Muscle of leg (tissue), 11 donors: ENCODE data around the gene KLHL33. TPM values are rescaled to one million over a fixed set of nuclear protein-coding genes. Genes with fewer than 3 reads are reported as not detected.

Experiments
- DNase-seq: peaks from one replicate; pipeline ENCODE4 v3.0.0; 2013
- H3K27ac ChIP-seq: one replicate; pipeline ENCODE4 v1.5.1; 2013; ENCODE audit warnings: mild to moderate bottlenecking, low read length, control low read depth
- H3K27me3 ChIP-seq: one replicate; pipeline ENCODE4 v1.6.1; 2013; ENCODE audit warnings: low read length; ENCODE audit not compliant: control insufficient read depth, insufficient read depth
- H3K36me3 ChIP-seq: one replicate; pipeline ENCODE4 v1.6.1; 2013; ENCODE audit warnings: low read length; ENCODE audit not compliant: control insufficient read depth, insufficient read depth
- H3K4me1 ChIP-seq: one replicate; pipeline ENCODE4 v1.6.1; 2013; ENCODE audit warnings: low read length; ENCODE audit not compliant: control insufficient read depth, insufficient read depth
- H3K4me3 ChIP-seq: one replicate; pipeline ENCODE4 v1.5.1; 2013; ENCODE audit warnings: low read length, control low read depth
- H3K9me3 ChIP-seq: replicated peaks from 2 replicates; pipeline ENCODE4 v1.6.1; 2013; ENCODE audit warnings: low read depth, low read length; ENCODE audit not compliant: control insufficient read depth
- WGBS: methylation state at CpG from one replicate; pipeline ENCODE4 v1.1.5; 2013; ENCODE audit warnings: missing lambda C conversion rate; ENCODE audit not compliant: insufficient coverage; 5-methylcytosine and 5-hydroxymethylcytosine counted together
- polyA plus RNA-seq, 8 donors: library from polyadenylated mRNA; unstranded; fragments of 120-200 nt; gene quantifications; one replicate each; pipeline versions ENCODE4 v1.2.1 to v1.2.3, GENCODE V29; 2013; ENCODE audit warnings: inconsistent platforms in 1 of 8, low replicate concordance in 1 of 8; ENCODE audit not compliant: insufficient read length in 8 of 8, insufficient read depth in 1 of 8
- total RNA-seq: library from RNA; stranded (reverse); fragments of 120-200 nt; gene quantifications from one replicate; pipeline ENCODE4 v1.2.4, GENCODE V29; 2013

The KLHL33 gene
- total and polyA plus RNA-seq, 9 donors, result 0.37 to 2.5 (median 1.1) TPM

DNA sequence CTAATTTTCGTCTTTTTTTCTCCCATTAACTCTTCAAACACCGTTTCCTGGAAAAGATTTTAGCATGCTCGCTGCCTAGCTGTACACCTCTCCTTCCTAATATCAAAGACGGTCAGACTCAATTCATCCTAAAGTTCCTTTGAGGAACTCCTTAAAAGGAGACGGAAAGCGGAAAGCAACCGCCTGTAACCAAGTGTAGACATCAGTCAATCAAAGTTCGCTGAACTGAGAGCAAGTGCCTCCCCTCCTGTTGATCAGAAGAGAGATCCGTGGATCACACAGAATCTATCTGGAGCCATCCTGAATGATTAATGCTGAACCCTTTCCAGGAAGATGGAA lies 22.3 kb downstream of the KLHL33 start:
- Histone ChIP-seq H3K27me3 (no peaks in the 10 kb centered on the region), H3K4me3 (peak overlapping the region; percentile 92), H3K36me3 (no peaks in the 10 kb centered on the region), H3K9me3 (no peaks in the 10 kb centered on the region), H3K4me1 (peaks cover 11% of the 10 kb centered on the region), H3K27ac (peak overlapping the region; percentile 99)
- peak; percentile 38 for DNase-seq
- WGBS, result 3% methylated on average over 6 of the region's 9 CpGs

DNA sequence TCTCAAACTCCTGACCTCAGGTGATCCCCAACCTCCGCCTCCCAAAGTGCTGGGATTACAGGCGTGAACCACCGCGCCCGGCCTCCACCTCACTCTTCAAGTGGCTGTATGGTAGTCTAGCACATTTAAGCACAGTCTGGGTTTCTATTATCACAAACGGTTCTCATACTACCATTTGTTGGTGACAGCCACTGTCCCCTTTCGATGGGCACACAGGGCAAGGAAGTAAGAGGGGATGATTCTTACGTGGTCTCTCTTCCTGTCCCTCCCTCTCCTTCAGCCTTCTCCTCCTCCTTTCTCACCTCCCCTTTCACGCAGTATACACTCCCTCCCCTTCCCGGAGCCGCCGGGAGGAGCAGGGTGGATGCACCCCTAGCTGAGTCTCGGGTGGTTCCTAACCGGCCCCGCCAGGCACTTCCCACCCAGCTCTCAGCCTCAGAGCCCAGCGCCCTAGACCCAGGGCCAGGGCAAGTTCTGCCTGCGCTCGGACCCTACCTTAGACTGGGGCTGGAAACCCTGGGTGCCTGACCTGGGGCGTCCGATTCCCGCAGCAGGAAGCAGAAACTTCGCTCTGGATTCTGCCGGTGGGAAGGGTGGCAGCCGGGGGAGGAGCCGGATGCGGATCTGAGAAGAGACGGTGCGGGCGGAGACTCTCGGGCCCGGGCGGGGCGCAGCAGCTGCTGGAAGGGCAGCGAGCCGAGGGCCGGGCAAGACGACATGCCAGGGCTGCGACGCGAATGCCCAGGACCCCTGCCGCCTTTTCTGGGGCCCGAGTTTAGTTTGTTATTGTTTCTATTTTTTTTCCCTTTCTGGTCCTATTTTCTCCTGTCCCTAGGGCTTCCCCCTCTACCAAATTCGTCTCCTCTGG lies 22.9 kb downstream of the KLHL33 start, which contains the start of gene TEP1:
TSS of gene TEP1 (minus strand) at position 626 of the 868 bp plus-strand sequence. CDS start 5,062 bp downstream, outside the sequence.
- WGBS, result under 1% methylated on average over 27 of the region's 43 CpGs
- peak; percentile 92 for DNase-seq
- H3K9me3 ChIP-seq, result no peaks in the 10 kb centered on the region
- peak within 1 kb of the TSS; percentile 92 for H3K4me3 ChIP-seq
- peak within 1 kb of the TSS; percentile 99 for H3K27ac ChIP-seq
- peaks cover 11% of the 10 kb centered on the region for H3K4me1 ChIP-seq
- peaks cover 3% of the 10 kb centered on the region for H3K36me3 ChIP-seq
- H3K27me3 ChIP-seq, result no peaks in the 10 kb centered on the region

DNA sequence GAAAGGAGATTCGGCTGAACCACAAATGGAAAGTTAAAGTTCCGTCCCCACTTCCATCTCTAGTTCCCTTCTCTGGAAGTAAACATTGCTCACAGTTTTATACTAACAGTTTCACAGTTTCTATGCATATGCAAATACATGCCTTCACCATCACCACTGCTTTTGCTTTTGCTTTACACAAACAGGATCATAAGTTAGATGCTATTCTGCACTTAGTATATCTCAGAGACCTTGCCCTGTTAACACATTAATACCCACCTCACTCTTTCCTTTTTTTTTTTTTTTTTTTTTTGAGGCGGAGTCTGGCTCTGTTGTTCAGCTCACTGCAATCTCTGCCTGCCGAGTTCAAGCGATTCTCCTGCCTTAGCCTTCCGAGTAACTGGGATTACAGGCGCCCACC lies 23.6 kb downstream of the KLHL33 start:
- Histone ChIP-seq H3K27me3 (no peaks in the 10 kb centered on the region), H3K36me3 (peaks cover 10% of the 10 kb centered on the region), H3K9me3 (no peaks in the 10 kb centered on the region), H3K4me1 (peaks cover 11% of the 10 kb centered on the region), H3K27ac (peak overlapping the region; percentile 99), H3K4me3 (peak overlapping the region; percentile 92)
- peak; percentile 26 for DNase-seq
- WGBS, result 17% methylated on average over 1 of the region's 7 CpGs

GRCh38 chr14:20409226-20409625 lies 26.7 kb downstream of the KLHL33 start:
- Histone ChIP-seq H3K36me3 (peaks cover 36% of the 10 kb centered on the region), H3K27ac (no peak overlapping the region), H3K4me1 (peaks cover 10% of the 10 kb centered on the region), H3K4me3 (no peak overlapping the region), H3K27me3 (no peaks in the 10 kb centered on the region), H3K9me3 (no peaks in the 10 kb centered on the region)
- WGBS, result 69% methylated on average over 2 of the region's 2 CpGs
- peak; percentile 10 for DNase-seq

DNA sequence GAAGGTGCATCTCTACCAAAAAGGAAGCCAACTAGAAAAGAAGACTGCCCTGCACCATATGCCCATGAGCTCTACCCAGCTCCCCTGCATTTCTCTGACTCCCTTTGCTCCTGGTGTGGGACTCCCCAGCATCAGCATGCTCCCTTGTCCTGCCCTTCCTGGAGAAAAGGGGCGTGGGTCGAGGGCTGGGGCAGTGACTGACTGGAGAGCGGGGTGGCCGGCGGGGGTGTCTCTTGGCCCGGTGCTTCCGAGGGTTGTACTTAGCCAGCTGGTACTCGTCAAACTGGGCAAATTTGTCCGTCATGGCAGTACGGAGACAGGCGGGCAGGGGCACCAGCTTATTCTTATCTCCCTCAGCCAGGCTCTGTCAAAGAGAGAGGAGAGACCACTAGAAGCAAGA lies 32.4 kb downstream of the KLHL33 start:
- H3K36me3 ChIP-seq, result peaks cover 68% of the 10 kb centered on the region
- H3K9me3 ChIP-seq, result no peaks in the 10 kb centered on the region
- H3K27ac ChIP-seq, result no peak overlapping the region
- H3K4me3 ChIP-seq, result no peak overlapping the region
- 97% methylated on average over 5 of the region's 11 CpGs for WGBS
- H3K27me3 ChIP-seq, result no peaks in the 10 kb centered on the region
- H3K4me1 ChIP-seq, result no peaks in the 10 kb centered on the region
- no peak for DNase-seq

GRCh38 chr14:20400965-20401593 lies 34.9 kb downstream of the KLHL33 start:
- 100% methylated on average over 2 of the region's 10 CpGs for WGBS
- Histone ChIP-seq H3K9me3 (no peaks in the 10 kb centered on the region), H3K4me1 (no peaks in the 10 kb centered on the region), H3K27me3 (no peaks in the 10 kb centered on the region), H3K27ac (no peak overlapping the region), H3K4me3 (no peak overlapping the region), H3K36me3 (peaks cover 53% of the 10 kb centered on the region)
- no peak for DNase-seq

DNA sequence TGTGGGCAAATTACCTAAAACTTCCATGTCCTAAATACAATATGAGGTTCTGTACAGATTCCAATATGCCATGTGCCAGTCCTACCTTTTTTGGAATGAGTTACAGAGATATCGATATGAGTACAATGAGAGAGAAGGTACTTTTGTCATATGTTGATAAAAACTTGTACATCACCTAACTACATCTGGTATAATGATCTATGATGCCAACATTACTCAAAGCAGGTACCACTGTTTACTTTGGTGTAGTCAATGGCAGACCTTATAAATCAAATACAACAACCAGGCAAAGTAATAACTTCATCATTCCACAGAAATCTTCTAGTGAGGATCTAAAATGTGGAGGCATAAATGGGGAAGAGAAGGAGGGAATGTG lies 35.4 kb downstream of the KLHL33 start:
- Histone ChIP-seq H3K4me3 (no peak overlapping the region), H3K4me1 (no peaks in the 10 kb centered on the region), H3K27me3 (no peaks in the 10 kb centered on the region), H3K9me3 (no peaks in the 10 kb centered on the region), H3K36me3 (peaks cover 56% of the 10 kb centered on the region), H3K27ac (no peak overlapping the region)
- DNase-seq, result no peak
- no CpG with 5 or more reads among the region's 1 CpG for WGBS

DNA sequence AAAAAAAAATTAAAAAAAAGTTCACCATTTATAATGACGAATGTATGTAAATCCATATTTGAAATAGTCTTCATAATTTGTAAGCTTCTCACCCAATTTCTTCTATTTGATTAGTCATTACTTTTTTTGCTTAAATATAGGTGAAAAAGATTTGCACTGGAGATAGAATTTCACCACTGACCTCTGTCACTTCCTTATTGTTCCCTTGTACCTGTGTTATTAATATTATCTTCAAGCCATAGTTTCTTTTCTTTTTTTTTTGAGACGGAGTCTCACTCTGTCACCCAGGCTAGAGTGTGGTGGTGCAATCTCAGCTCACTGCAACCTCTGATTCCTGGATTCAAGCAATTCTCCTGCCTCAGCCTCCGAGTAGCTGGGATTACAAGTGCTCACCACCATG lies 38.5 kb downstream of the KLHL33 start:
- no peaks in the 10 kb centered on the region for H3K9me3 ChIP-seq
- no peak overlapping the region for H3K27ac ChIP-seq
- no peaks in the 10 kb centered on the region for H3K27me3 ChIP-seq
- H3K4me3 ChIP-seq, result no peak overlapping the region
- peaks cover 48% of the 10 kb centered on the region for H3K36me3 ChIP-seq
- no CpG with 5 or more reads among the region's 3 CpGs for WGBS
- H3K4me1 ChIP-seq, result no peaks in the 10 kb centered on the region
- DNase-seq, result no peak

GRCh38 chr14:20391505-20391904 lies 44.5 kb downstream of the KLHL33 start:
- Histone ChIP-seq H3K4me1 (no peaks in the 10 kb centered on the region), H3K9me3 (no peaks in the 10 kb centered on the region), H3K27me3 (no peaks in the 10 kb centered on the region), H3K36me3 (peaks cover 73% of the 10 kb centered on the region), H3K4me3 (no peak overlapping the region), H3K27ac (no peak overlapping the region)
- WGBS, result 100% methylated on average over 1 of the region's 4 CpGs
- no peak for DNase-seq

- H3K4me1 ChIP-seq, result no peaks in the 10 kb centered on the region
- DNase-seq, result no peak
- H3K36me3 ChIP-seq, result peaks cover 79% of the 10 kb centered on the region
- 36% methylated on average over 3 of the region's 4 CpGs for WGBS
- H3K4me3 ChIP-seq, result no peak overlapping the region
- no peaks in the 10 kb centered on the region for H3K27me3 ChIP-seq
- no peaks in the 10 kb centered on the region for H3K9me3 ChIP-seq
- H3K27ac ChIP-seq, result no peak overlapping the region
These were observed 47.8 kb downstream of the KLHL33 start for GRCh38 chr14:20388159-20388558.
